HUES48 (cell line): ENCODE measurements around the gene KBTBD12.
"Not testable (repeated sequence)": the region's sequence is repeated elsewhere in the genome, so short reads cannot be mapped to it uniquely, and the experiment has no call there.

Experiments
- H3K27ac ChIP-seq: one replicate; pipeline ENCODE4 v1.7.0; 2013; ENCODE audit warnings: low read depth, low read length, inconsistent platforms
- H3K27me3 ChIP-seq: 2 replicates; pipeline ENCODE4 v1.6.1; 2013; ENCODE audit warnings: mild to moderate bottlenecking, low read length; ENCODE audit not compliant: control insufficient read depth, insufficient read depth
- H3K36me3 ChIP-seq: 2 replicates; pipeline ENCODE4 v1.6.1; 2013; ENCODE audit warnings: low read length; ENCODE audit not compliant: control insufficient read depth, insufficient read depth
- H3K4me1 ChIP-seq: 2 replicates; pipeline ENCODE4 v1.6.1; 2013; ENCODE audit warnings: mild to moderate bottlenecking, low read length; ENCODE audit not compliant: control insufficient read depth, insufficient read depth
- H3K4me3 ChIP-seq: 2 replicates; pipeline ENCODE4 v1.5.1; 2013; ENCODE audit warnings: mild to moderate bottlenecking, low read depth, low read length
- H3K9ac ChIP-seq: 2 replicates; pipeline ENCODE4 v1.6.1; 2013; ENCODE audit warnings: mild to moderate bottlenecking, low read depth, low read length, moderate library complexity
- H3K9me3 ChIP-seq: 2 replicates; pipeline ENCODE4 v1.6.1; 2013; ENCODE audit warnings: low read length; ENCODE audit not compliant: control insufficient read depth, insufficient read depth

The KBTBD12 gene

DNA sequence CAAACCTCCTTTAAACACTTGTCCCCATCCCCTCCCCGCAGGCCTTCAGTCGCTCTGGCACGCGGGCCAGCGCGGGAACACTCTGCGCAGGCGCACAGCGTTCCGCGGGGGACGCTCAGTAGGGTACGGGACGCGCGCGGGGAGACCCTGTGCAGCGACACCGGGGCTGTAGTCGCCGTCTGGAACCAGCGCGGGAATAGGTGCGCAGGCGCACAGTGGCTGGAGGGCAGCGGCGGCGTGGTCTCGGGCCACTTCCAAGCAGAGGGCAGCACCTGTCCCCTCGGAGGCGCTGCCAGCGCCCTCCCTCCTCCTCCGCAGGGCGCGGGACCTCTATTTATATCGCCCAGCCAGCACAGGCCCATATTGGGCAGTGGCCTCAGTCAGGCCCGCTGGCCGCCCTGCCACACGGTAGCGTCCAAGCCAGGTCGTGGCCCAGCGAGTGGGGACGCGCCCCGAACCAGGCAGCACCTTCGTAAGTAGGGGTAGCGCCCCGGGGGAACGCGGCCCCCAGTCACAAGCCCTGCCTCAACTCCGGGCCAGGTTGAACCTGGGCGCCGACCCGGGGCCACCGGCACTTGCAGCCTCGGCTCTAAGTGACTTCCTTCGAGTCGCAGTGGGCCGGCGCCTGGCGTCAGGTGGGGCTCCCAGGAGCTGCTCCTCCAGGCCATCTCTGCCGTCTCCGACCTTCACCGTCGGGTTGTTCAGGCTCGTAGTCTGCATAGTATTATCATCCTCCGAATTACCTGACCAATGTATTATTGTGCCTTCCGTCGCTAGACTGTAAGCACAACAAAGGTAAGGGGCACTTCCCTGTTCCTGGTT lies at the start of gene KBTBD12:
Gene KBTBD12, plus strand, starts transcription at position 118 of the 822 bp plus-strand sequence. CDS start 7,830 bp downstream, outside the sequence.
- Histone ChIP-seq H3K27ac (no peak within 1 kb of the TSS), H3K9ac (no peak within 1 kb of the TSS; the same call in 1 of the 2 replicates), H3K4me3 (peak within 1 kb of the TSS; percentile 48; the same call in 1 of the 2 replicates), H3K9me3 (no peaks in the 10 kb centered on the region), H3K4me1 (no peaks in the 10 kb centered on the region), H3K27me3 (peaks cover 42% of the 10 kb centered on the region), H3K36me3 (no peaks in the 10 kb centered on the region)

DNA sequence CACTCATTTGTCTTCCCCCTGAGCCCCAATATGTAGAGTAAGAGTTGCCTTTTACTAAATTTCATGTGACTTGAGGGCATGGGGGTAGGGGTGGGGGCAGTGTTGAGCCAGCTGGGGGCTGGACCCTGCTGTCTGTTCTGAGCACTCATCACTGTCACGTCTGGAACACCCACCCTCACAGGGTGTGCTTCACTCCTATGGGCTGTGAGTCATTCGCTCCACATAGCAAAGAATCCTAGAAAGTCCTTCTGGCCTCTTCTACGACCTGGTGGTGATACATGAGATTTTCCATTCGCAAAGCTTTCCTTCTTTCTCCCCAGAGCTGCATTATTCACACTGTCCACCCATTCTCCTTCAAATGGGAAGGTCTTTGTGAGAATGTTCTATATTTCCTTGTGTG lies 49.1 kb upstream of the KBTBD12 start:
- Histone ChIP-seq H3K4me1 (no peaks in the 10 kb centered on the region), H3K4me3 (no peak overlapping the region), H3K9me3 (no peaks in the 10 kb centered on the region), H3K36me3 (no peaks in the 10 kb centered on the region), H3K9ac (no peak overlapping the region), H3K27ac (no peak overlapping the region), H3K27me3 (no peaks in the 10 kb centered on the region)

GRCh38 chr3:127867412-127867811 lies 47.6 kb upstream of the KBTBD12 start:
- H3K36me3 ChIP-seq: no peaks in the 10 kb centered on the region
- H3K4me3 ChIP-seq: no peak overlapping the region

GRCh38 chr3:127867986-127868385 lies 47.0 kb upstream of the KBTBD12 start:
- Histone ChIP-seq H3K4me3 (no peak overlapping the region), H3K4me1 (no peaks in the 10 kb centered on the region), H3K9ac (no peak overlapping the region), H3K27ac (no peak overlapping the region), H3K9me3 (no peaks in the 10 kb centered on the region), H3K36me3 (no peaks in the 10 kb centered on the region), H3K27me3 (no peaks in the 10 kb centered on the region)

More at GRCh38 chr3:127867412-127867811, 47.6 kb upstream of the KBTBD12 start:
- Histone ChIP-seq H3K27me3 (no peaks in the 10 kb centered on the region), H3K27ac (no peak overlapping the region), H3K9me3 (no peaks in the 10 kb centered on the region), H3K9ac (no peak overlapping the region), H3K4me1 (no peaks in the 10 kb centered on the region)

DNA sequence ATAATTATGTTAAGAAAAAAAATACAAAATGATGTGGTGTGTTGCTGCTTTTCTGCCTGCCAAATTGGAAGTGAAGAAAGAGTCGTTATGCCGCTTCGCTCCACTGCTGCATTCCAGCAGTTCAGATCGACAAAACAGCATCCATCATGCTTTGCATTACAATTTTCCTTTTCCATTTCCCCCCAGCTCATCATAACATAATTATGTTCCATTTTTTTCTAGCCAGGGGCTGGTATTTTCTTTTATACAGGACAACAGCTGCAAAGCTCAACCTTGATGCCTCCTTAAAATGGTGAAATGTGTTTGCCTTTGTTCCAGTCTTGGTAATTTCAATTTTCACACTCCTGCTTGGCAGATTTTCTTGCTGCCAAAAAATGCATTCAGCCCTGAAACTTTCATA lies 44.9 kb upstream of the KBTBD12 start:
- H3K36me3 ChIP-seq: no peaks in the 10 kb centered on the region
- no peak overlapping the region for H3K4me3 ChIP-seq
- H3K9ac ChIP-seq: no peak overlapping the region
- no peaks in the 10 kb centered on the region for H3K27me3 ChIP-seq
- no peaks in the 10 kb centered on the region for H3K9me3 ChIP-seq
- no peak overlapping the region for H3K27ac ChIP-seq
- H3K4me1 ChIP-seq: no peaks in the 10 kb centered on the region

DNA sequence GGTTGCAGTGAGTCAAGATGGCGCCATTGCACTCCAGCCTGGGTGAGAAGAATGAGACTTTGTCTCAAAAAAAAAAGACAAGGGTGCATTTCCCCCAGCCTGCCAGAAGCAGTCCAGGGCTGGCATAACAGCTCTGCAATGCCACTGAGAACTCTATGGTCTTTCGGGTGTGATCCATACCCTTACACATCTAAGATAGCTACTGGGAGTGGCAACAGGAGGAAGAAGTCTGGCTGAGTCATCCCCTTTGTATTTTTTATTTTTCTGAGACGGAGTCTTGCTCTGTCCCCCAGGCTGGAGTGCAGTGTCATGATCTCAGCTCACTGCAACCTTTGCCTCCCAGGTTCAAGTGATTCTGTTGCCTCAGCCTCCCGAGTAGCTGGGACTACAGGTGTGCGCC lies 40.9 kb upstream of the KBTBD12 start:
- not testable (repeated sequence) for H3K4me1 ChIP-seq, H3K9ac ChIP-seq, H3K4me3 ChIP-seq, H3K27ac ChIP-seq, H3K27me3 ChIP-seq, H3K36me3 ChIP-seq, H3K9me3 ChIP-seq

DNA sequence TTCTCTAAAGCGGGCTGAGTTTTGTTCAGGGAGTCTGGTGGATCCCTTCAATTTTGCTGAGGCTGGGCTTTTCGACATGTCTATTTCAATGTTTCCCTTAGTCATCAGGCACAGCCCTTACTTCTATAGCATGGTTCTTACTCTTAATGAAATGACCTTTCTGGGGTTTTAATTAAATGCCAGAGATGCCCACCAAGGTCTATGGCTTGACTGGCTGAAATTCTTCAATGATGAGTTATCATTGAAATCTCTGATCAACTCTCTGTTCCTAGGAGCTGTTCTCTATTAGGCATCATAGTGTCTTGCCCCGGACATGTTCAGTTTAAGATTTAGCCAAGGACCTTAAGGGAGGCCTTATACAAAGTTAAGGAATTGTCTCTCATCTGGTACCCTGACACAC lies 33.4 kb upstream of the KBTBD12 start:
- no peaks in the 10 kb centered on the region for H3K27me3 ChIP-seq
- no peak overlapping the region for H3K9ac ChIP-seq
- H3K4me3 ChIP-seq: no peak overlapping the region
- H3K4me1 ChIP-seq: no peaks in the 10 kb centered on the region
- no peak overlapping the region for H3K27ac ChIP-seq
- H3K36me3 ChIP-seq: no peaks in the 10 kb centered on the region
- H3K9me3 ChIP-seq: no peaks in the 10 kb centered on the region

GRCh38 chr3:127884041-127884440 lies 31.0 kb upstream of the KBTBD12 start:
- Histone ChIP-seq H3K9ac (no peak overlapping the region), H3K36me3 (no peaks in the 10 kb centered on the region), H3K4me3 (no peak overlapping the region), H3K9me3 (no peaks in the 10 kb centered on the region), H3K27me3 (no peaks in the 10 kb centered on the region), H3K4me1 (no peaks in the 10 kb centered on the region), H3K27ac (no peak overlapping the region)

DNA sequence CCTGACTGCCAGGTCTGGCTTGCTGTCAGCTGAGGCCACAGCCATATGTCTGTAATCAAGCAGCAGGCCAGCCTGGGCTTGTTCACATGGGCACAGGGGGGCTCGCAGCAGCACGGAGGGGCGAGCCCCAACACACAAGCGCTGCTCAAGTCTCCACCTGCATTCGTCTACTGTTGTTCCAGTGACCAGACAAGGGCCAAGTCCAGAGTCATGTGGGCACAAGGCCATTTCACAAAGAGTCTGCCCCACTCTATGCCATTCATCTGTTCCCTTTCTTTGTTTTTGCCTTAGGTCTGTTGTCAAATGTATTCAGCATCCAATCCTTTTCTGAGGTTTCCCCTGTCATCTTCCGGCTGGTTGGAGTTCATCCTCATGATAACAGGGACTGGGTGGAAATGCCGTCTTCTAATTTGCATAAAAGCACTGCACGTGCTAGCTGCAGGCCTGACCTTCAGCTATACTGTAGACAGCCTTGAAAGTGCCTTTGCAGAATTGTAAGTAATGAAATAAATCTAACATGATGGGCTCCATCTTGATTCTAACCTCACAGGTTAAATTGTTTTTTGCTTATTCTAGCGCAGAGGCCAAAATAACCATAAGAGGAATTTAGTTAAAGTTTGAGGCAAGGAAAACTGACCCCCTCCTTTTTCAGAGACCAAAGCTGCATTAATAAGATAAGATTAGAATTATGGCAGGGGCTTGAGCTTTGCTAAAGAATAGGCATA lies 28.6 kb upstream of the KBTBD12 start:
- no peaks in the 10 kb centered on the region for H3K27me3 ChIP-seq
- 0 out of 2 replicates have a peak, but pooled peaks cover 7% of the 10 kb centered on the region for H3K9me3 ChIP-seq
- no peak overlapping the region for H3K27ac ChIP-seq
- no peaks in the 10 kb centered on the region for H3K4me1 ChIP-seq
- H3K9ac ChIP-seq: no peak overlapping the region
- H3K36me3 ChIP-seq: no peaks in the 10 kb centered on the region
- no peak overlapping the region for H3K4me3 ChIP-seq

- Histone ChIP-seq H3K9ac (no peak overlapping the region), H3K36me3 (no peaks in the 10 kb centered on the region), H3K4me1 (no peaks in the 10 kb centered on the region), H3K4me3 (no peak overlapping the region), H3K27me3 (no peaks in the 10 kb centered on the region), H3K27ac (no peak overlapping the region), H3K9me3 (peaks cover 9% of the 10 kb centered on the region; the same call in 1 of the 2 replicates)
Observed at GRCh38 chr3:127886956-127887231, 28.1 kb upstream of the KBTBD12 start.

GRCh38 chr3:127887321-127887720 lies 27.7 kb upstream of the KBTBD12 start:
- Histone ChIP-seq H3K9me3 (peaks cover 9% of the 10 kb centered on the region; the same call in 1 of the 2 replicates), H3K4me3 (no peak overlapping the region), H3K9ac (no peak overlapping the region), H3K4me1 (no peaks in the 10 kb centered on the region), H3K27me3 (no peaks in the 10 kb centered on the region), H3K36me3 (no peaks in the 10 kb centered on the region), H3K27ac (no peak overlapping the region)
